Measurements from ENCODE around the gene GPANK1.

GRCh38 chr6:31626952-31627351, 37.8 kb downstream of the GPANK1 start:
- TF ChIP-seq, protein P1, sequence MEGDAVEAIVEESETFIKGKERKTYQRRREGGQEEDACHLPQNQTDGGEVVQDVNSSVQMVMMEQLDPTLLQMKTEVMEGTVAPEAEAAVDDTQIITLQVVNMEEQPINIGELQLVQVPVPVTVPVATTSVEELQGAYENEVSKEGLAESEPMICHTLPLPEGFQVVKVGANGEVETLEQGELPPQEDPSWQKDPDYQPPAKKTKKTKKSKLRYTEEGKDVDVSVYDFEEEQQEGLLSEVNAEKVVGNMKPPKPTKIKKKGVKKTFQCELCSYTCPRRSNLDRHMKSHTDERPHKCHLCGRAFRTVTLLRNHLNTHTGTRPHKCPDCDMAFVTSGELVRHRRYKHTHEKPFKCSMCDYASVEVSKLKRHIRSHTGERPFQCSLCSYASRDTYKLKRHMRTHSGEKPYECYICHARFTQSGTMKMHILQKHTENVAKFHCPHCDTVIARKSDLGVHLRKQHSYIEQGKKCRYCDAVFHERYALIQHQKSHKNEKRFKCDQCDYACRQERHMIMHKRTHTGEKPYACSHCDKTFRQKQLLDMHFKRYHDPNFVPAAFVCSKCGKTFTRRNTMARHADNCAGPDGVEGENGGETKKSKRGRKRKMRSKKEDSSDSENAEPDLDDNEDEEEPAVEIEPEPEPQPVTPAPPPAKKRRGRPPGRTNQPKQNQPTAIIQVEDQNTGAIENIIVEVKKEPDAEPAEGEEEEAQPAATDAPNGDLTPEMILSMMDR (IDR thresholded peaks at IDR 0.05; ENCODE audit: low read depth, low read length) = no peak
- no peak for TF ChIP-seq EZH2phosphoT487 (IDR thresholded peaks at IDR 0.05; ENCODE audit: low read depth)

Data from OCI-LY3 (cell line).